Fibroblast of villous mesenchyme (primary cell): ENCODE measurements around the gene OR10A5. TPM values are rescaled to one million over a fixed set of nuclear protein-coding genes. Genes with fewer than 3 reads are reported as not detected.
"Not testable (repeated sequence)": the region's sequence is repeated elsewhere in the genome, so short reads cannot be mapped to it uniquely, and the experiment has no call there.

Experiments used
- DNase-seq: peaks from one replicate; pipeline ENCODE4 v3.0.0-alpha.2; 2010; ENCODE audit warnings: low read depth
- H3K4me3 ChIP-seq: 2 replicates; pipeline ENCODE4 v1.5.1; 2011; ENCODE audit warnings: low read depth, mild to moderate bottlenecking, low read length
- CTCF ChIP-seq: IDR thresholded peaks from 2 replicates; pipeline ENCODE4 v1.5.1; 2012; ENCODE audit warnings: low read depth, mild to moderate bottlenecking, low read length; ENCODE audit not compliant: insufficient read depth
- total RNA-seq: library from RNA; depleted of rRNA; stranded (reverse); fragments of >200 nt; gene quantifications from 2 replicates; pipeline ENCODE4 v1.2.3, GENCODE V29; 2012

The OR10A5 gene
- not detected in 2 replicates for total RNA-seq

- H3K4me3 ChIP-seq = no peak within 1 kb of the TSS
- TF ChIP-seq CTCF = no peak
- DNase-seq = no peak
These were observed at the start of gene OR10A5 for GRCh38 chr11:6845383-6845782. OR10A5 (plus strand) TSS chr11:6845683; CDS start chr11:6845683, 0 bp downstream.

- DNase-seq = peak; percentile 2
- H3K4me3 ChIP-seq = no peak within 1 kb of the TSS
- no peak for TF ChIP-seq CTCF
These were observed 46.1 kb upstream of the OR10A5 start, which contains the start of gene OR6A2 for GRCh38 chr11:6799402-6799801. OR6A2 (minus strand) TSS chr11:6799689; CDS start chr11:6795708, 3,981 bp downstream.

- H3K4me3 ChIP-seq, DNase-seq: not testable (repeated sequence)
These were observed 44.4 kb upstream of the OR10A5 start for GRCh38 chr11:6801075-6801474.

GRCh38 chr11:6812390-6813005, 33.0 kb upstream of the OR10A5 start:
- DNase-seq = peak; percentile 33
- TF ChIP-seq CTCF = peak; percentile 98
- H3K4me3 ChIP-seq = no peak overlapping the region

GRCh38 chr11:6813656-6814055, 31.8 kb upstream of the OR10A5 start:
- DNase-seq = no peak
- TF ChIP-seq CTCF = no peak
- H3K4me3 ChIP-seq = no peak overlapping the region

GRCh38 chr11:6817694-6818093, 27.8 kb upstream of the OR10A5 start:
- DNase-seq = no peak
- no peak overlapping the region for H3K4me3 ChIP-seq
- no peak for TF ChIP-seq CTCF

- no peak overlapping the region for H3K4me3 ChIP-seq
- no peak for DNase-seq
- no peak for TF ChIP-seq CTCF
These were observed 26.5 kb upstream of the OR10A5 start for GRCh38 chr11:6818967-6819366.
